ENCODE results near the gene CNP.

The CNP gene

DNA sequence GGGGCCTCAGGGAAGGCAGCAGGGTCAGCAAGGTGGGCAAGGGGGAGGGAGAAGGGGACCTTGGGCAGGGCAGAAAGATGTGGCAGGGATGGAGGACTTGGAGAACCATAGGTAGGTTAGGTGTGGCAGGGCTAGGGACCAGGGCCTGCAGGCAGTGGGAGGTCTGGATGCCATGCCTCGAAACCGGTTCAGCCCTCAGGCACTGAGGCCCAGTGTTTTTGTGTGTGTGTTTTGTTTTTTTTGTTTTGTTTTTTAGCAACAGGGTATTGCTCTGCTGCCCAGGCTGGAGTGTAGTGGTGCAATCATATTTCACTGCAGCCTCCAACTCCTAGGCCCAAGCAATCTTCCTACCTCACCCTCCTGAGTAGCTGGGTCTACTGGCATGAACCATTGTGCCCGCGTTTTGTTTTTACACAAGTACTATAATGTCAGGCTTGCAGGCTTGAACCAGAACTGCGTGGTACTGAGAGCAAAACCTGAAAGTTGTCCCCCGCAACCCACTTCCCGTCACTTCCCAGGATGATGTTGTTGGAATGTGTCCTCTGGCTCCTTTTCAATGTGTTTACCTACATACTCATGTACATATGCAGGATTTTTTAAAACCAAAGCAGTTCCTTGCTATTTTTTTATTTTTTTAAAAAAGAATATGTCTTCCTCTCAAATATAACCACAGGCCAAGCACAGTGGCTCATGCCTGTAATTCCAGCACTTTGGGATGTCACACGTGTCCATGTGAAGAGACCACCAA, 23.8 kb upstream of the CNP start:
- no peak for DNase-seq

DNA sequence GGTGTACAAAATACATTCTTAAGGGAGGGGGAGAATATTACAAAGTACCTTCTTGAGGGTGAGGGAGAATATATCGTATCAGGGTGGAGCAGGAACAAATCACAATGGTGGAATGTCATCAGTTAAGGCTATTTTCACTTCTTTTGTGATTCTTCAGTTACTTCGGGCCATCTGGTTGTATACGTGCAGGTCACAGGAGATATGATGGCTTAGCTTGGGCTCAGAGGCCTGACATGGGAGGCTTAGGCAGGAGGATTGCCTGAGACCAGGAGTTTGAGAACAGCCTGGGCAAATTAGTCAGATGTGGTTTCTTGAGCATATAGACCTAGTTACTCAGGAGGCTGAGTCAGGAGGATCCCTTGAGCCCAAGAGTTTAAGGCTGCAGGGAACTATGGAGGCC, 23.1 kb upstream of the CNP start:
- no peak for DNase-seq

DNA sequence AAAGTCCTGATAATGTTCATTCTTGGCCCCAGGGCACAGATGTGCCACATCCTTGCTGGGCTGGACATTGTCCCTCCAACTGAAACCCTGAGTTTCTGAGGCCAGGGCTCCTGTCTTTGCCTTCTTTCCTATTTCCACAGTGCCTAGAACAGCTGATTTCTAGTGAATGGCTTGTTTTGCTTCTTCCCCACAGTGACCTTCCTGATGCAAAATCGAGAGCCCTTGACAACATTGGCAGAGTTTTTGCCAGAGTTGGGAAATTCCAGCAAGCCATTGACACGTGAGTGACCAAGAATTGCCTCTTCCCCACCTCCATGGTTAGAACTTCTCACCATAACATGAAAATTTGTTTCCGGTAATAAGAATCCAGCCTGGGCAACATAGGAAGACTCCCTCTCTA, 21.7 kb upstream of the CNP start:
- DNase-seq, result no peak

GRCh38 chr17:41948762-41949460, 17.7 kb upstream of the CNP start:
- no peak for DNase-seq

DNA sequence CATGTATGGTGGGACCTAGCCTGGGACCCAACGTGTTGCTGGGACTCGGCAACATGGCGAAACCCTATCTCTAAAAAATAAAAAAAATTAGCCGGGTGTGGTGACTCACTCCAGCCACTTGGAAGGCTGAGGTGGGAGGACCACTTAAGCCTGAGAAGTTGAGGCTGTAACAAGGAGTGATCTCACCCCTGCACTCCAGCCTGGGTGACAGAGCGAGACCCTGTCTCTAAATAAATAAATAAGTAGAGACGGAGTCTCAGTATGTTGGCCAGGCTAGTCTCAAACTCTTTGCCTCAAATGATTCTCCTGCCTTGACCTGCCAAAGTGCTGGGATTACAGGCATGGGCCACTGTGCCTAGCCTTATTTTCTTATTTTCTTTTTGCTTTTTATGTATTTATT, 10.1 kb upstream of the CNP start:
- no peak for DNase-seq

DNA sequence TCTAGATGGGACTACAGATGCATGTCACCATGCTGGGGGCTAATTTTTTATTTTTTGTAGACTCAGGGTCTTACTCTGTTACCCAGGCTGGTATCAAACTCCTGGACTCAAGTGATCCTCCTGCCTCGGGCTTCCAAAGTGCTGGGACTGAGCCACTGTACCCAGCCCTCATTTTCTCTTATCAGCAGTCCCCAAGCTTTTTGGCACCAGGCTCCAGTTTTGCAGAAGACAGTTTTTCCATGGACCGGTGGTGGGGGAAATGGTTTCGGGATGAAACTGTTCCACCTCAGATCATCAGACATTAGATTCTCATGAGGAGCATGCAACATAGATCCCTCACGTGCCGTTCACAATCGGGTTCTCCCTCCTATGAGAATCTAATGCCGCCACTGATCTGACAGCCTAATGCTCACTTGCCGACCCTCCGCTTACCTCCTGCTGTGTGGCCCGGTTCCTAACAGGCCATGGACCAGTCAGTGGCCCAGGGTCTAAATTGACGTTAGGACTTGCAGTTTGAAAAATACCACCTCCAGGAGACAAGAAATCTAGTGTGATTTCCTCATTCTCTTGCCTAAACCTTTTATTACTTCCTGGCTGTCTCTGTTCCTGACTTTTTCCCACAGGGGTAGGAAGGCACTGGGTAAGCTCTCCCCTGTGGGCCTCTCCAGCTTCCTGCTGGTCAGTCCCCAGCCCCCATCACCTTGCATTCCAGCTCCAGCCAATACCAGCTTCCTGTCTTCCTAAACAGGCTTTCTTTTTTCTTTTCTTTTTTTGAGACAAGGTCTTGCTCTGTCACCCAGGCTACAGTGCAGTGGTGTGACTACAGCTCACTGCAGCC, 9.3 kb upstream of the CNP start:
- DNase-seq, result no peak

DNA sequence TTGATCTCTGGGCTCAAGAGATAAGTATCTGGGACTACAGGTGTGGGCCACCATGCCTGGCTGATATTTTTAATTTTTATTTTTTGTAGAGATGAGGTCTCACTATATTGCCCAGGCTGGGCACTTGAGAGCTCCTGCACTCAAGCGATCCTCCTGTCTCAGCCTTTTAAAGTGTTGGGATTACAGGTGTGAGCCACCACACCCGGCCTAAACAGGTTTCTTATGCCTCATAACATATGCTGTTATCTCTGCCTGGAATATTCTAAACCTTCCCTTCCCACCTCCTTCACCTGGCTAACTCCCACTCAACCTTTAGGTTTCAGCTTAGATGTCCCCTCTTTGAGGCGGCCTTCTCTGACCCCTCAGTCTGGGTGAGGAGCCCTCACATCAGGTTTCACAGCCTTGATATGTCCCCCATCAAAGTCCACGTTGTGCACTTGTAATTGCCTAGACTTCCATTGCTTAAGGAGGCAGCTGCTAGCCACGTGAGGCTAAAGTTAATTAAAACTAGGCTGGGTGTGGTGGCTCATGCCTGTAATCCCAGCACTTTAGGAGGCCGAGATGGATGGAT, 8.6 kb upstream of the CNP start:
- DNase-seq, result no peak

DNA sequence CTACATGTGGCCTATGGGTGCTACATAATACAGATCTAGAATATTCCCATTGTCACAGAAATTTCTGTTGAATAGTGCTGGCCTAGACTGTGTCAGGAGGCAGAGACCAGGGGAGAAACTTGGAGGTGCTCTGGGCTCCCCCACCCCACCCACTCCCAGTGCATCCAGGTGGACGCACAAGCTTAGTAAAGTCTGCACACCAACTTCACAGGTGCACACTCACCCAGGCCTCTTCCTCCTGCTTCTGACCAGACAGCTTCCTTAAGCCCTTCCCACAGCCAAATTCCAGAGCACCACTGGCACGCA, 7.6 kb upstream of the CNP start:
- no peak for DNase-seq

DNA sequence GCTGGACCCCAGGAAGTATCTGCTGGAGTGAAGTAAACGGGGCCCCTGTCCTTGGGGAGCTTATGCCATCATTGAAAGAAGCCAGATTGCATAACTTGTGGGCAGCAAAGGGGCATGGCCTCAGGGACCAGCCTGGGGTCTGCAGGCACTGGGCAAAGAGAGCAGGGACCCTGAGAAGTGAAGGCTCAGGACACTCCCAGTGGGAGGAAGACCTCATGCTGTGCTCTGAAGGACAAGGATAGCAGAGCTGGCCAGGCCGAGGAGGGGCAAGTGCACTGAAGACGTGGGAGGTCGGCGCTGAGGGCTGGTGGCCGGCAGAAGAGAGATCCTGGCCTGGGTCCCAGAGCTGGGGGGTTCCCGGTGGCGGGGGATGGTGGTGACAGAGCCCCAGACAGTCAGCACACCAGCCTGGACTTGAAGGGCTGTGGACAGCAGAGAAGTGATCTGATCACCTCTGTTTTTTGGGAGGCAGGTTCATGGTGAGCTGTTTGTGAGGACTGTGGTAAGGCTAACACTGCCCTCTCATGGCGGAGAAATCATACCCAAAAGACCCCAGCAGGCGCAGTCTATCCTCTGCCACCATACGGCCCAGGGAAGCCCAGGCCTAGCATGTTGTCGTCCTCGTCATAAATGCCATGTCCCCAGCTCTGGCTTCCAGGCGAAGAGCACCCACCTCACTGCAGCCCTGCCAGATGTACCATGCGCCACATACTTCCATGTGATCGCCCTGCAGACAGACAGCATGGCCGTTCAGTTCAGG, 7.1 kb upstream of the CNP start:
- DNase-seq, result no peak

- DNase-seq, result no peak
These were observed 4.5 kb upstream of the CNP start for GRCh38 chr17:41962111-41962510.

DNA sequence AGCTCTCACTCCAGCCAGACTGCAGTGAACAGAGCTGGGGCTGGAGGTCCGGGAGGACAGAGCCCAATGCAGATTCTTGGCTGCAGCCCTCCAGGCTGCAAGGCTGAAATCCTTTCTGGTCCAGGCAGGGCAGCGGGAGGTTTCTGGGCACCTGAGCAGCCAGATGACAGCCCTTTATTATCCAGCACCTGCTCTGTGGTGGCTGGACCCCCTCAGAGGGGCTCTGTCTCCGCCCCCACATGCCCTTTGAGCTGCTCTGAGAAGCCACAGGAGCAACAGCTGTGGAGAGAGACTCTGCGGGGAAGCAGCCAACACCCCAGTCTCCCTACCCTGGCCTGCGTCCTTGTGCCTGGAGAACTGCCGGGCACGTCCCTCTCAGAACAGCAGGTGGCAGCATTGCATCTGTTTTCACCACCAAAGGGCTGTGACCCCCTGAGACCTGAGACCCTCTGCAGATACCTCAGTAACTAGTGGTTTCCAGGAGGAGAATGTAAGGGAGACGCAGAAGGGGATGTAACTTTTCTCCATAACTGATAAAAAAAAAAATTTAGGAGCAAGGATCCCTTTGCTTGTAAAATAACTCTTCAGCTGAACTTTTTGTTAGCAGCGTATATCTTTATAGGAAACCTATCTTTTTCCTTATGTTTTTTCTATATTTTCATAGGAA, 3.7 kb upstream of the CNP start:
- peak; percentile 43 for DNase-seq

GRCh38 chr17:41965694-41966462, 717 bp upstream of the CNP start:
- DNase-seq, result peak; percentile 76

- DNase-seq, result no peak
These were observed 736 bp downstream of the CNP start for GRCh38 chr17:41967141-41967920.

DNA sequence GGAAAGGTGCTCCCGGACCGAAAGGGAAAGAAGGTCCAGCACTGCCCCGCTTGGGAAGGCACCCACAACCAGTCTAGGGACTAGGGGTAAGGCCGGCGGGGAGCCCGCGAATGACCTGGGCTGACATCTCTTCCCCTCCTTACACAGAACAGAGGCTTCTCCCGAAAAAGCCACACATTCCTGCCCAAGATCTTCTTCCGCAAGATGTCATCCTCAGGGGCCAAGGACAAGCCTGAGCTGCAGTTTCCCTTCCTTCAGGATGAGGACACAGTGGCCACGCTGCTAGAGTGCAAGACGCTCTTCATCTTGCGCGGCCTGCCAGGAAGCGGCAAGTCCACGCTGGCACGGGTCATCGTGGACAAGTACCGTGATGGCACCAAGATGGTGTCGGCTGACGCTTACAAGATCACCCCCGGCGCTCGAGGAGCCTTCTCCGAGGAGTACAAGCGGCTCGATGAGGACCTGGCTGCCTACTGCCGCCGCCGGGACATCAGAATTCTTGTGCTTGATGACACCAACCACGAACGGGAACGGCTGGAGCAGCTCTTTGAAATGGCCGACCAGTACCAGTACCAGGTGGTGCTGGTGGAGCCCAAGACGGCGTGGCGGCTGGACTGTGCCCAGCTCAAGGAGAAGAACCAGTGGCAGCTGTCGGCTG, 1.5 kb downstream of the CNP start:
- no peak for DNase-seq

DNA sequence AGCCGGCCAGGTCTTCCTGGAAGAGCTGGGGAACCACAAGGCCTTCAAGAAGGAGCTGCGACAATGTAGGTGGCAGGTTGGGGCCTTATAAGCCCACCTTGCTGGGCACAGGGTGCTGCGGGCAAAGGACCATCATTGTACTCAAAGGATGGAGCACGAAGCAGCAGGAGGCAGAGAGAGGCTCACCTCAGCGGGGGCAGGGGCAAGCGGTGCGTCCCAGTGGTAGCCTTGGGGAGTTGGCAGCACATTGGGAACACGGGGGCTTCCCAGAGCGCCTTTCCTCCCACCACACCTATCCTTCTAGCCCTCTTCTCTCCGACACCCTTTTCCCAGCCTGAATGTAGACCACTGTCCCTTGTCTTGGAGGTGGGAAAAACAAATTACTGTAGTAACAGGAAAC, 2.1 kb downstream of the CNP start:
- no peak for DNase-seq

GRCh38 chr17:41970901-41971331, 4.3 kb downstream of the CNP start:
- DNase-seq, result no peak

GRCh38 chr17:41971721-41972523, 5.3 kb downstream of the CNP start:
- DNase-seq, result no peak

DNA sequence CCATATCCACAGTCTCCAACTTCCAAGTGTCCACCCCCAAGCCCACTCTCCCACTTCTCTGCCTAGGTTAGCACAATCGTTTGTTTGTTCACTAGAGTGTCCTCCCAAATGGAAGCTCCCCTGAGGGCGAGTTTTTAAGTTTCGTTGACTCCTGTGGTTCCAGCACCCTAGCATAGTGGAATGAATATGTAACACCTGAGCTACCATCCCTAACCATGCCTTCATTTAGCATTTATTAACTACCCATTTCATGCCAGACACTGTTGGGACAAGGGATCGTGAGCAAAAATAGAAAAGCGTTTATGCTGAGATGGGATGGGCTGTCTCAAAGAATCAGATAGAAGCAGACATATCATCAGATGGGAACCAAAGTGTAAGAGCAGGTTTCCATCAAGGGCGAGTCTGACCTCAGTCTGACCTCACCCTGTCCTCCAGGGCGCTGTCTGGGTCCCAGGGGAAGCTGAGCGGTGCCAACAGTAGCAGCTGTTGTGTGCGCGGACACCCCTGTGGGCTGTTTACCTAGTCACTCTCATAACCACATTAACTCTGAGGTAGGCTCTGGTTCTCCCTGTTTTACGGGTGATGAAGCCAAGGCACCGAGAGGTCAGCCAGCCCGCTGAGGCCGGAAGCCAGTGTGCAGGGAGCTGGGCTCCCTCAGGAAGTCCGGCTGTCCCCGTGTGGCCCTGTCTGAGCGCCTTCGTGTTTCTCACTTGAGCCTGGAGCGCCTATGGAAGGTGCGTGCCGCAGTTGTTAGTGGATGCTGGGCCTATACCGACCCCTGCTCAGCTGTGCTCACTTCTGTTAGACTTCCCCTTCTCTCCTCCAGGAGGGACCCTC, 6.2 kb downstream of the CNP start:
- DNase-seq, result no peak

Measured in NCI-H1105 (cell line).